GM12891 (cell line): ENCODE results near the gene FGF18.

Experiments
- PAX5 ChIP-seq: IDR thresholded peaks from 2 replicates; pipeline ENCODE4 v1.6.1; 2011; ENCODE audit warnings: low read length, moderate library complexity, mild to moderate bottlenecking; ENCODE audit not compliant: insufficient read depth, severe bottlenecking
- POLR2A ChIP-seq: IDR thresholded peaks from 2 replicates; pipeline ENCODE4 v1.6.1; 2011; ENCODE audit warnings: low read depth, low read length, control low read depth
- POLR2AphosphoS5 ChIP-seq: IDR thresholded peaks from 2 replicates; pipeline ENCODE4 v1.6.1; 2011; ENCODE audit warnings: low read depth, low read length, control low read depth
- POU2F2 ChIP-seq: IDR thresholded peaks from 2 replicates; pipeline ENCODE4 v1.6.1; 2011; ENCODE audit warnings: low read depth, mild to moderate bottlenecking, control low read depth, low read length, moderate library complexity
- SPI1 ChIP-seq: IDR thresholded peaks from 2 replicates; pipeline ENCODE4 v1.6.1; 2011; ENCODE audit warnings: low read depth, low read length, control low read depth

- TF ChIP-seq POLR2AphosphoS5 (0 out of 2 replicates have a peak, but pooled peaks have one; percentile 4), POLR2A (no peak), POU2F2 (no peak), SPI1 (no peak), PAX5 (no peak)
Observed at GRCh38 chr5:171397599-171397998, 21.8 kb upstream of the FGF18 start.
